NCI-H1417 treated with DMSO at 0.1 percent for 48 hours (cell line): ENCODE data around the gene FGF10.
A peak's percentile ranks its signal among the peaks of the same experiment; 100 is the strongest.

Source experiments
- DNase-seq: peaks from one replicate; lab custom pipeline; 2025; lab: John Stamatoyannopoulos, UW

Gene FGF10

GRCh38 chr5:44356231-44356630, 33.0 kb downstream of the FGF10 start:
- DNase-seq, result no peak

- DNase-seq, result no peak
Measured at GRCh38 chr5:44345871-44346270, 43.3 kb downstream of the FGF10 start.

- no peak for DNase-seq
Measured at GRCh38 chr5:44336708-44337107, 52.5 kb downstream of the FGF10 start.

- DNase-seq, result no peak
Measured at GRCh38 chr5:44334622-44335021, 54.6 kb downstream of the FGF10 start.

GRCh38 chr5:44332285-44332971, 56.8 kb downstream of the FGF10 start:
- peak; percentile 8 for DNase-seq

GRCh38 chr5:44331471-44332050, 57.7 kb downstream of the FGF10 start:
- no peak for DNase-seq

DNA sequence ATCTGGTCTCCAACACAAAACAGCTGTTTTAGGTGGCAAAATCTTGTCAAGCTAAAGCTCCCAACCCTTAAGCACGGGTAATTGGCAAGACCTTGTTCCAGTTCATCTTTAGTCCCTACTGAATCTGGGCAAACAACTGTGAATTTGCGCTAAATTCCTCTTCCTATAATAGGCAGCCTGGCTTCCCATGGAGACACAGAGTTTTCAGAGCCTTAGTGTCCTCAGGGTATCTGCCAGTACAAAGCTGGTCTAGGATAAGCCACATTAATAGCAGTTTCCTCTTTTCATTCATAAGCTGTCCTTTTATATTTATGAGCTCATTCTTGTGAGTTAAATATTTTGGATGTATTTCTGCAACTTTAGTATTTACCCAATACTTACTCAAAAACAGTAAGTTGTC, 59.5 kb downstream of the FGF10 start:
- DNase-seq, result no peak

DNA sequence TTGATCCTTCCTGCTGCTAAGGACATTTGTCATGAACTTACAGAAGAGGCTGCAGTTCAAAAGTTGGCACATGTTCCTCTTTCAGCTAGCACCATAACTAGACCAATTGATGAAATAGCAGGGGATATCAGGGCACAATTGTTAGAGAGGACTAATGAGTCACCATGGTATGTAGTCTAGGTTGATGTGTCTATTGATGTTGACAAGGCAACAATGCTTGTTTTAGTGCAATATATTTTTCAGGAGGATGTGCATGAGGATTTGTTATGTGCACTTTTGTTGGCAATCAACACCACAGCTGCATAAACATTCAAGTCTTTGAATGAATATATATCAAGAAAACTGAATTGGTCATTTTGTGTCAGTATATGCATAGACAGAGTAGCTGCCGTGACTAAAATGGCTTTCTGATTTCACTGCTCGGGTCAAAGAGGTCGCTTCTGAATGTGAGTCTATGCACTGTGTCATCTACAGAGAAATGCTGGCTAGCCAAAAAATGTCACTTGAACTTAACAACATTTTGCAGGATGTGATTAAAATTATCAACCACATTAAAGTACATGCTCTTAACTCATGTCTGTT, 68.0 kb downstream of the FGF10 start:
- DNase-seq, result no peak

GRCh38 chr5:44320188-44320587, 69.0 kb downstream of the FGF10 start:
- no peak for DNase-seq

- DNase-seq, result no peak
Measured at GRCh38 chr5:44318883-44319282, 70.3 kb downstream of the FGF10 start.

- no peak for DNase-seq
Measured at GRCh38 chr5:44312374-44312773, 76.8 kb downstream of the FGF10 start.

DNA sequence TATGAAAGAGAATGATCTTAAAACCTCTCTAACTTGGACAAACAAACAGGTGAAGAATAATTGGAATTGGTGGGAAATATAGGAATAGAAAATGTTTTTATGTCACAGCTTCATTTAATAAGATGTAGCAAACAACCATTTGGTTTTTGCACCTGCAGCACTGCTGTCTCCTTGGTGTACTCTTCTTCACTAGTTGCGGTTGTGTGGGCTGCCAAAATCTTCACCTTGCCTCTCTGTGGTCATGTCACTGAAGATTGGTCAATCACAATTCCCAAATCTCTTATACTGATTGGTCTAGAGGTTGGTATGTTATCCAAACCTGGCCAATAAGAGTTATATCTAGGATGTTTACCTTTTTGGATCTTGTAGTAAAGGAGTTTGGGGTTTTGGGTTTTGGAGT, 88.7 kb downstream of the FGF10 start:
- DNase-seq, result no peak

DNA sequence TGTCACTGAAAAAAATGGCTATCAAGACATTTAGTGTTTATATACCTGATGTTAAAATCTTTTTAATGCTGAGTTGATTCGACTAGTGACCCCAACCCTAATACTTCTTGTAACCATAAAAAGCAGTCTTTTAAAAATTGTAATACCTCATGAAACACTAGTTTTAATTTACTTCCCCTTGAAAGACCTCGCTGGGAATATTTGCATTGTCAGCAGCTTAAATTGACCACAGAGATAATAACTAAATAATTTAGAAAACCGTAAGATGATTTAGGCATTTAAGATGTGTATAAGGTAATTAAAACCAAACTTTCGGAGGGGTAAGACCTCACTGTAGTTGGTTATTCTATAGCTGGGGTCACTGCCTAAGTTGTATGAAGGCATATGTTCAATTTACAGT, 89.8 kb downstream of the FGF10 start:
- no peak for DNase-seq

DNA sequence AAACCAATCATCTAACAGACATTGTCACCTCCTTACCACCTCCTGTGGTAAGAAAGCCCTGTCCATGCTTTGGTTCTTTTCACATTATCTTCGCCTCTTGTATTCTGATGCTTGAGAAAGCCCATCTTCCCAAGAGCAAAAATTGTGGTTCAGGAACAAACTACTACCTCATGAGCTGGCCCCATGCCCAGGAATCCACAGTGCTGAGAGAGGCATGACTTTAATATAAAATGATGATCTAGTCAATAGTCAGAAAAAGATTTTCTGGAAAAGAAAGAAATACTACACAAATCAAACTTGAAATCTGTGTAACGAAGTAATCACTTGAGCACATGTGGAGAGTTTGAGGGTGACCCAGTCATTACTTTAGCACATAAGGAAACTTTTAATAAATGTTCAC, 94.7 kb downstream of the FGF10 start:
- DNase-seq, result no peak

- DNase-seq, result no peak
Measured at GRCh38 chr5:44292736-44293135, 96.5 kb downstream of the FGF10 start.

- DNase-seq, result no peak
Measured at GRCh38 chr5:44278469-44278868, 110.8 kb downstream of the FGF10 start.

DNA sequence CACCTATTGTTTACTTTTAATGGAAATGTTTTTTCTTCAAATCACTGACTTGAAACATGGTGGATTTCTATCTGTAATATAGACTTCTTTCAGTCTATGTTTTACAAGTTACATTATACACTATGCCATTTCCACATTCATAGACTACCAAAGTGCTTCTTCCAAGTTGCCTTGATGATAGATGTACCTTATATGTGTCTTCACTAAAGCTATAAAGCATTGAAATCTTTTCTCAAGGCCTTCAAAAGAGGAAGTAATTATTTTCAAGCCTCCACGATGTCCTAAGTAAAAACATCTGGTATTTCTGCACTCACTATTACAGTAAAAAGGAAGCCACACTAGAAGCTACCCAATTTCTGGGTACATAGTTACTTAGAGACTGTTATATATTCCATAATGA, 113.3 kb downstream of the FGF10 start:
- DNase-seq, result no peak

DNA sequence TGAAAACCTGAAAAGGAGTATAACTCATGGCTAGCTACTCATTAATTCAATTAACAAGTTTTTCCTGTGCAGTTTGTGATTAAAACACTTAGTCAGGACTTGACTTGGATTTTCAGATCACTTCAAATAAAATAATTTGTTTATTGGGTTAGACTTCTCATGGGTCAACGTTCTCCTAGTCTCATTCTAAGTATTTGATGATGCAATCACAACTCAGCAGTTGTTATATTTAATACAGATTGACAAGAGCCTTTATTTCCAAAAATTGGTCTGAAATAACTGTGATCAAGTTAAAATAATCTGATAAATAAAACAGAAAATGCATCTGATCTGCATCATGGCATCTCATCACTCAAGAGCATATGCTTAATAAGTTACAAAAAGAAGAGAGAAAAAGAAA, 113.9 kb downstream of the FGF10 start:
- no peak for DNase-seq

GRCh38 chr5:44267909-44268308, 121.3 kb downstream of the FGF10 start:
- no peak for DNase-seq

DNA sequence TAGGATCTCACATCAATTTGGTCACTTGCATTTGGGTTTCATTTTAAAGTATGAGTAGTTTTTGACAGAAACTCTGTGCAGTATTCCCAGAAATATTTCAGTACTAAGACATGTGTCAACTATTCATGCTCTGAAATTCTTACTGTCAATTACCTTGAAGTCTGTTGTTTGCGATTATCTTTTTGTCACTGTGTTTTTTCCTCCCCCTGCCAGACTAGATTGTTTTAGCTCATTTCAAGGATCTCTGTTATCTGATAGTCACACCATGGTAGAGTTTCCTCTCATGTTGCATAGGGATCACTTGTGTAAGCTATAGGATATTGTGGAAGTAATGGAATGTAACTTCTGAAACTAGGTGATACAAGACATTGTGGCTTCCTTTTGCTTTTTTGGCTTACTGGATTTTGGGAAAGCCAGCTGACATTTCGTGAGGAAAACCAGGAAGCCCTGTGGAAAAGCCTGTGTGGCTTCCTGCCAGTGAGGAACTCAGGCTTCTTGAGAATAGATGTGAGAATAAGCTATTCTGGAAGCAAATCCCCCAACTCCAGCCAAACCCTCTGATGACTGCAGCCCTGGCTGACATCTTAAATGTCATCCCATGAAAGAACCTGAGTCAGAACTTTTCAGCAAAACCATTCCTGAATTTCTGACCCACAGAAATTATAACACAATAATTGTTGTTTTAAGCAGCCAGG, 122.2 kb downstream of the FGF10 start:
- DNase-seq, result no peak

- DNase-seq, result no peak
Measured at GRCh38 chr5:44265713-44266112, 123.5 kb downstream of the FGF10 start.

DNA sequence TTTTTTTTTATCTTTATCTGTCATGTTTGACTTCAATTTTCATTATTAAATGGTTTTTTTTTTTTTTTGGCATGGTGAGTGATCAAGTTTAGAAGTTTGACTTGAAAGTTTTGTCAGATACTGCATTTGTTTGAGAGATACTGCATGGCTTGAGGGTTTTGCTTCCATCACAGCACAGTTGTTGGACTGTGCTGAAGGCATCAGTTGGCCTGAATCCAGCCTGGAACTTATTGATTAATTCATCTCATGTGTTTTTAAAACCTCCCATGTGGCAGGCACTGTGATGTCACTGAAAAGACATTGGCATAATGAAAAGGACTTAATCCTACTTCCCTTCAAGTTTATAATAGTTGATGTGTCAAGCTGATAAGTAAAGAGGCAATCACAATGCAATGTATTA, 128.4 kb downstream of the FGF10 start:
- no peak for DNase-seq

DNA sequence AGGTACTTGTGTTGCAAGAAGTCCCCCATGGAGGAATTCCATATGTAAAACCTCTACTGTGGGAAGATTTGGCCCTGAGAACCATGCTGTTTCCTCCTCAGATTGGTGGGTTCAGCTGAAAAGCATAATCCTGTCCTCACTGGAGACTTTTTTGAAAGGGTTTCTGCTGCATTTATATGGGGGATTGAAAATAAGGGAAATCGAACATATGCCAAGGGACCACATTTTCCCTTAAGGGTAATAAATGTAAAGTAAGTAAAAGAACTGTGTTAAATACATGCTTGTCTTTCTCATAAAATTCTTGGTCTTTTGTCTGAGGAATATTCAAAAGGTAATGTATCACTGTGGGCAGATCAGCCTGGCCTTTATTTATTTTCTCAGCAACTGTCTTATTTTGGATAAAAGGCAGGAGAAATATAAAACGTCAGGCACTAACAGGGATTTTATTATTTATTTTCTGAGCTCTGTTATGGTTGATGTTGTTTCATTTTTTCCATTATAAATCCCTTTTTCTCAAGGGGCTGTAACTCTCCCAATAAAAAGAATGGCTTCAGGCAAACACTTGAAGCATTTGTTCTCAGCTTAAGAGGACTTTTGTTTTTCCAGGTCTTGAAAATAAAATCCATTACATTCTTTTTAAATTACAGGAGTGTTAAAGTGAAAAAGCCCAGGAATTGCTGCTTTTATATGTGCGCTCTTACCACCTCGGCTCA, 131.4 kb downstream of the FGF10 start:
- DNase-seq, result no peak
